Activated T-cell treated with anti-CD3 and anti-CD28 coated beads, Interleukin-2, amount 50 U/mL, for 4 hours (primary cell): ENCODE data around the gene PRKAG2. TPM values are rescaled to one million over a fixed set of nuclear protein-coding genes. Genes with fewer than 3 reads are reported as not detected.
"Not testable (repeated sequence)": the region's sequence is repeated elsewhere in the genome, so short reads cannot be mapped to it uniquely, and the experiment has no call there.

Experiments used
- ATAC-seq, 2 donors: fragments of 200-7000 bp; cut with Tn5 transposase; one replicate each; pipeline ENCODE4 v1.10.0; 2021
- DNase-seq: peaks from one replicate; pipeline ENCODE4 v3.0.0-alpha.2; 2020
- H3K27me3 Mint-ChIP-seq: one replicate; pipeline ENCODE4 v1.8.0; 2021; ENCODE audit warnings: low read depth, mixed read lengths
- H3K36me3 Mint-ChIP-seq: one replicate; pipeline ENCODE4 v1.8.0; 2022; ENCODE audit warnings: mixed read lengths; ENCODE audit not compliant: insufficient read depth
- H3K4me1 Mint-ChIP-seq: one replicate; pipeline ENCODE4 v1.8.0; 2021; ENCODE audit warnings: low read depth, mixed read lengths
- H3K4me3 Mint-ChIP-seq: one replicate; pipeline ENCODE4 v1.8.0; 2021; ENCODE audit warnings: mild to moderate bottlenecking, moderate library complexity, mixed read lengths
- H3K9me3 Mint-ChIP-seq: one replicate; pipeline ENCODE4 v1.8.0; 2021; ENCODE audit warnings: mixed read lengths
- total RNA-seq, 3 donors: library from RNA; stranded (reverse); gene quantifications; one replicate each; pipeline ENCODE4 v1.2.1, GENCODE V29; 2021

The PRKAG2 gene
- total RNA-seq, 3 donors from 2014 or later, result 28.6 to 31.5 (median 29.3) TPM

DNA sequence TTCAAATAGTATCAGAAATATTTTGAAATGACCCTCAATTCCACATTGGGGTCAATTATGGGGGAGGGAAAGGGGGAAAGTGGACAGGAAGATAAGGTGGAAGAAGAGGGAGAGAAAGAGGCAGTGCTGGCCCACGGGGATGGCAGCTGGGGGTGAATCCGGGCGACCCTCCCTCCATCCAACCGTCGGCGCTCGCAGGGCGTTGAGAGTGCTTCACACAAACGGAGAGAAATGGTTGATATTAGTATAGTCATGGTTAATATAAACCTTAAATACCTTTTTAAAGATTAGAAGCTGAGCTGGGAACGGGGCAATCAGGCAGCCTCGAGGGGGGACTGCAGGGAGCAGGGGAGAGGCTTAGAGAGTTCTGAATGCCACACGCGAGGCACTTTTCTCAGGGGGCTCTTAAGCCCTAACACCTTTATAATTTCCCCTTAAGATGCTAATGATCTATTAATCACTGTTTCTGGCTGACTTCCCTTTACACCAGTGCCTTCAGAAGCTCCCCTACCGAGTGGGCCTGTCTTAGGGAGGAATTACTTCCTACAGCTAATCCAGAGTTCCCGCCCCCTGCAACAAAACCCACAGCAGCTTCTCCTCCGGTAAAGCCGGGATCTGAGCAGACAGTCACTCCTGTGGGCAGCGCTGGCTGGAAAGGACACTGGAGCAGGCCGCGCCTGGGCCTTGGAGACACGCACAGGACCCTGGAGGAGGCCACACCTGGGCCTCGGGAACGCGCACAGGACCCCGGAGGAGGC, 39.5 kb downstream of the PRKAG2 start:
- H3K27me3 Mint-ChIP-seq, result no peaks in the 10 kb centered on the region
- peaks cover 37% of the 10 kb centered on the region for H3K4me1 Mint-ChIP-seq
- no peaks in the 10 kb centered on the region for H3K9me3 Mint-ChIP-seq
- no peaks in the 10 kb centered on the region for H3K36me3 Mint-ChIP-seq
- DNase-seq (no peak), ATAC-seq (no peak)
- H3K4me3 Mint-ChIP-seq, result no peak overlapping the region

DNA sequence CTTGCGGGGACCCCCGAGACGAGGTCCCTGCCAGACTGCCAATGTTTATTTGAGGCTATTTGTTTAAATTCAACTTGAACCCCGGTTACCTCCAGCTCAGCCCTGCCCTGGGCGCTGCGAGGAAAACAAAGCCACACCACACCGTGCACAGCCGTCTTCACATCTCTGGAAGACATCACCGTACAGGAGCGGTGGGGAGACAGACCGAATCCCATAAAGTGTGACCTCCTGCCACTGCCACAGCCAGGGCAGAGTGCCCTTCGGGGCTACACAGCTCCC, 40.0 kb downstream of the PRKAG2 start:
- Mint-ChIP-seq H3K9me3 (no peaks in the 10 kb centered on the region), H3K4me3 (no peak overlapping the region), H3K4me1 (peaks cover 37% of the 10 kb centered on the region), H3K27me3 (no peaks in the 10 kb centered on the region), H3K36me3 (no peaks in the 10 kb centered on the region)
- DNase-seq (no peak), ATAC-seq (no peak)

DNA sequence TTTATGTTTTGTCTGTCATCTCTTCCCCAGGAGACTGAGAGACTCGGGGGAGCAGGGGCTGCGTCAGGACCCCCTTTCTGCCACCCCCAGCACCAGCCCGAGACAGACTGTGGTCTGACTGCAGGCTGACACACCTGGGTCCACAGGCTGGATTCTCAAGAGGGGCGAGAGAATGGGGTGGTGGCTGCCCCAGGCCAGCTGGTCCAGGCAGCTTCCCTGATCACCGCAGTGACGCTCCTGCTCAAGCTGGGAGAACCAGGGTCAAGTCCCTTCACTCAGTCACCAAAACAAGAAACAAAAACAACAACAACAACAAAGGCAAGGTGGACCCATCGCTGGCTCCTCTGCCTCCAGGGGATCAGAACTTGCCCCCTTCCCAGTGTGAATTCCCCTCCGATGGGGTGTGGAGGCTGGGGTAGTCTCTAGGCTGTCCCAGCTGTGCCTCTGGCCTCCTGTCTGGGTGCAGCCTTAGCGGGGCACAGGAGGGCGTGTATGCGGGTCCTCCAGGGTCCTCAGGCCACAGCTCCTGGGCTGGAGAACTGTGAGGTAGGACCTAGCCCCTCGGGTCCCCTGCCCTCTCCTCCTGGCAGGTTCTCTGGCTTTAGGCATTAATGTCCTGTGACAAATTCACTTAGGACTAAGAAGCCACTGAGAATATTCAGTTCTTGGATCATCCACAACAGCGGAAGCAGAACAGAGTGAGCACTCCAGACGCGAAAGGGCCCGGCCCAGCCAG, 40.6 kb downstream of the PRKAG2 start:
- Mint-ChIP-seq H3K36me3 (no peaks in the 10 kb centered on the region), H3K4me1 (peaks cover 37% of the 10 kb centered on the region), H3K27me3 (no peaks in the 10 kb centered on the region), H3K9me3 (no peaks in the 10 kb centered on the region), H3K4me3 (no peak overlapping the region)
- DNase-seq, result no peak
- no peak for ATAC-seq

DNA sequence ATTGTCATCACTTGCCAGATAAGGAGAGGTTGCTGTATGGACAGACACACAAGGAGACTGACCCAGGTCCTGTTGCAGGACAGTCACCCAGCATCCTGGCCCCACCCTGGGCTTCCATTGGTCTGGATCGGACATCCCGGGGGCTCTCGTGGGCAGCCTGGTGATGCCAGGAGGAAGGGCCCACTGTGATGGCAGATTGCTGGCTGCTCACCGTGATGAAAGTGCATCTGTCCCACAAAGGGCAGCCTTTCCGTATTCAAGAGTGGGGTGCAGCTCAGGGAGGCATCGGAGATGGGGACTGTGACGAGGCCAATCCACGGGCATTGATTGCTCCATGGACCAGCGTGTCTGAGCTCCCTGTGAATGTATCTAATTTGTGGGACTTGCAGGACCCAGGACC, 41.3 kb downstream of the PRKAG2 start:
- DNase-seq, result no peak
- Mint-ChIP-seq H3K4me3 (no peak overlapping the region), H3K36me3 (no peaks in the 10 kb centered on the region), H3K9me3 (no peaks in the 10 kb centered on the region), H3K4me1 (peaks cover 37% of the 10 kb centered on the region), H3K27me3 (no peaks in the 10 kb centered on the region)
- ATAC-seq, result no peak

DNA sequence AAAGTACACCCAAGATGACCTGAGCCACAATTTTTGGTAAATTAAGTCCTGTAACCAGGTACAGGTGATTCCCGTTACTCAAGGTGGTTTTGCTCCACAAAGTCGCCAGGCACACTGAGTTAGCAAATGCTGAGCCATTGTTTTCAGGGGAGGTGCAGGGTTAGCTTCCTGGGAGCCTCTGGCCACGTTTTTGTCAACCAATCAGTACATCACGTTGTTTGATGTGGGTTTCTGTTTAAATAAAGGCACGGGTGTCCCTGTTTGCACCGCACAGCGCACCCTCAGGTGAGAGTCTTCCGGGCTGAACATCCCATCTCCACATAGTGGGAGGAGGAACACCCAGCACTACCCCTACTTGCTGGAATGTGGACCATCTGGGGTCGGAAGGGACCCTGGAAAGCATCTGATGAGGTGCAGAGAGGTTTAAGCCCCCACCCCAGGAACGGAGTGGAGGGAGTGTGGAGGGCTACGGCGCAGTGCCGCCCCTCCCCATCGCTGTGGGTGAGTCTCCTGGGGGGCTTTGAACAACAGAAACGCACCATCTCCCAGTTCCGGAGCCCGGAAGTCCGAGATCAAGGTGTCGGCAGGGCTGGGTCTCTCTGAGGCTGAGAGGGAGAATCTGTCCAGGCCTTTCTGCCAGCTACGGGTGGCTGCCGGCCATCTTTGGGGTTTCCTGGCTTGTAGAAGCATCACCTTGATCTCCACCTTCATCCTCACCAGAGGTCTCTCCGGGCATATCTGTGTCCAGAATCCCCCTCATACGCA, 42.5 kb downstream of the PRKAG2 start:
- no peak overlapping the region for H3K4me3 Mint-ChIP-seq
- H3K36me3 Mint-ChIP-seq, result no peaks in the 10 kb centered on the region
- DNase-seq (no peak), ATAC-seq (no peak)
- H3K4me1 Mint-ChIP-seq, result peaks cover 27% of the 10 kb centered on the region
- H3K9me3 Mint-ChIP-seq, result no peaks in the 10 kb centered on the region
- no peaks in the 10 kb centered on the region for H3K27me3 Mint-ChIP-seq

DNA sequence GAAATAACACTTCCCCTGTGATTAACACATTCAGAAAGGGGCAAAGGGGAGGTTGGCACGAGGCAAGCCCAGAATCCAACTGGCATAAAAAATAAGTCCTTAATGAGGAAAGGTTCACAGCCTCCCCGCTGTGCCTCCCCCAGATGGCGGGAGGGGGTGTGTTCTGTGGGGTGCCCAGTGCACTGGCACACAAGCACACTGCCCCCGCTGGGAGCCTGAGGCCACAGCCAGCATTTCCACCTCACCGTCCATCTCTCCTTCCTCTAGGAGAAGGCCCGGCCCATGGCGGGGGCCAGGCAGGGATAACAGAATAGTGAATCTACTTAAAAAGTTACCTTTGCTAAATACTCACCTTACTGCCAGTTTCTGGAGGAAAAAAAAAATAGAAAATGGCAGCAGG, 43.2 kb downstream of the PRKAG2 start:
- DNase-seq, result no peak
- Mint-ChIP-seq H3K4me1 (peaks cover 28% of the 10 kb centered on the region), H3K27me3 (no peaks in the 10 kb centered on the region), H3K4me3 (no peak overlapping the region), H3K9me3 (no peaks in the 10 kb centered on the region), H3K36me3 (no peaks in the 10 kb centered on the region)
- no peak for ATAC-seq

DNA sequence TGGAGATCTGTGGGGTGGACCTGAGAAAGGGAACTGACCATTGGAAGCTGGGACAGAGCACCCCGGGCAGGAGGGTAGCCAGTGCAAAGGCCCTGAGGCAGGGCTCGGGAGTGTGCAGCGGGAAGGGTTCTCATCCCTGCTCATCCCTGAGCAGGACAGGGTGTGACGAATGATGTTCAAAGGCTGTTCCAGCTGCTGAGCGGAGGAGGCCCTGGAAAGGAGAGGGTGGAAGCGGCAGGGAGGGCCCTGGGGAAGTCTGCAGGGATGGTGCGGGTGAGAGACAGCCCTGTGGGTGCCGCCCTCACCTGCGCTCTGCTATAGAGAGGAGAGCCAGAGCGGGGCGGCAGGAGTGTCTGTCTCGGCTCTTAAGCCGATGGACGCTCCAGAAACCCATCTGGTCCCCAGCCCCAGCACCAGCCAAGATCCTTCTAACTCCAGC, 43.7 kb downstream of the PRKAG2 start:
- no peaks in the 10 kb centered on the region for H3K36me3 Mint-ChIP-seq
- peaks cover 26% of the 10 kb centered on the region for H3K4me1 Mint-ChIP-seq
- no peaks in the 10 kb centered on the region for H3K9me3 Mint-ChIP-seq
- no peak overlapping the region for H3K4me3 Mint-ChIP-seq
- DNase-seq, result no peak
- ATAC-seq, result no peak
- no peaks in the 10 kb centered on the region for H3K27me3 Mint-ChIP-seq

DNA sequence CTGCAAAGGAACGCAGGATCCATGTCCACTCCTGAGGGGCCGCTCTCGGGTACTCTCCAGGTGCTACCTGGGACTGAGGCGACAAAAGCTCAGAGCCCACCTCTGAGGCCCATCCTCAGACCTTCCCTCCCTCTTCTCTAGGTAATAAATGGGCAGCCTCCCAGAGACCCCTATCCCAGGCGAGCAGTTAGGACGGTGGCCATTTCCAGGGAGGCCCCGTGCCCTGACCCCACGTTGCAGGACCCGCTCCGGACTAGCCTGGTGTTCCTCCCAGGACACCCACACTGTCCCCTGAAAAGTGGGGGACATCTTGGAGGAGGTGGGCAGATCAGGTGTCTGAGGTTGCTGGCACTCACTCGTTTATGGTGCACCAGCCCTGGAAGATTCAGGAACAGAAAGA, 44.3 kb downstream of the PRKAG2 start:
- peaks cover 2% of the 10 kb centered on the region for H3K36me3 Mint-ChIP-seq
- H3K9me3 Mint-ChIP-seq, result no peaks in the 10 kb centered on the region
- peaks cover 22% of the 10 kb centered on the region for H3K4me1 Mint-ChIP-seq
- H3K4me3 Mint-ChIP-seq, result no peak overlapping the region
- no peak for ATAC-seq
- DNase-seq, result no peak
- no peaks in the 10 kb centered on the region for H3K27me3 Mint-ChIP-seq

DNA sequence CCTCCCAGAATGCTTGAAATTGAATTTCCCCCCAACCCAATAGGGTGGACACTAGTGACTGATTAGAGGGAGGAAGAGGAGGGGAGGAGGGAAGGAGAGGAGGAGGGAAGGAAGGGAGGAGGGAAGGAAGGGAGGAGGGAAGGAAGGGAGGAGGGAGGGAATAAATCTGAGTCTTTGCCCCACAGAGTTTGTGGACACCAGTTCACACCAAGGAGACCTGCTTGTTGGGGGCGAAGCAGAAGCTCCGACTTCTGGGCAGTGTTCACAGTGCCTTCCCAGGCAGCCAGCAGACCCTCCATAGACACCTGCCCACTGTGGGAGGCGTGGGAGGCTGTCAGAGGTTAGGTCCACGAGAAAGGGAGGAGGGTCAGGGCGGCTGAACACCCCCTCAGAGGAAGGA, 44.8 kb downstream of the PRKAG2 start:
- Mint-ChIP-seq H3K4me3 (no peak overlapping the region), H3K9me3 (no peaks in the 10 kb centered on the region), H3K4me1 (peaks cover 22% of the 10 kb centered on the region), H3K27me3 (no peaks in the 10 kb centered on the region), H3K36me3 (peaks cover 3% of the 10 kb centered on the region)
- ATAC-seq (no peak), DNase-seq (no peak)

DNA sequence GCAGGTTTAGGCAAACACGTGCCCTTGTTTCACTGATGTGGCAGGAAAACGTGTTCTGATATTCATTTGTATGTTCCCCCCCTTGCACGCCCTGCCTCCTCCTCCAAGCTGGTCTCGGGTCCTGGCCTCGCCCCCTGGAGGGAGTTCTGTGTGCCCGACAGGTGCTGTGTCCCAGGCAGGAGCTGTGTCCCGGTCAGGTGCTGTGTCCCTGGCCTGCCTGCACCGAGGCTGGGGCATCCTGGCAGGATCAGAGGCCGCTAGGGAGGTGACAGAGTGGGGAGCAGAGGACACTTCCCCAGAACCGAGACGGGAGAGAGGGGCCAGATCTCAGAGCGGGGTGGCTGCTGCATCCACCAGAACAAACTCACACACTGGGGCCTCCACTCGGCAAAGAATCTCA, 45.3 kb downstream of the PRKAG2 start:
- H3K27me3 Mint-ChIP-seq, result no peaks in the 10 kb centered on the region
- DNase-seq (no peak), ATAC-seq (no peak)
- H3K9me3 Mint-ChIP-seq, result no peaks in the 10 kb centered on the region
- peaks cover 23% of the 10 kb centered on the region for H3K4me1 Mint-ChIP-seq
- peaks cover 3% of the 10 kb centered on the region for H3K36me3 Mint-ChIP-seq
- H3K4me3 Mint-ChIP-seq, result no peak overlapping the region

DNA sequence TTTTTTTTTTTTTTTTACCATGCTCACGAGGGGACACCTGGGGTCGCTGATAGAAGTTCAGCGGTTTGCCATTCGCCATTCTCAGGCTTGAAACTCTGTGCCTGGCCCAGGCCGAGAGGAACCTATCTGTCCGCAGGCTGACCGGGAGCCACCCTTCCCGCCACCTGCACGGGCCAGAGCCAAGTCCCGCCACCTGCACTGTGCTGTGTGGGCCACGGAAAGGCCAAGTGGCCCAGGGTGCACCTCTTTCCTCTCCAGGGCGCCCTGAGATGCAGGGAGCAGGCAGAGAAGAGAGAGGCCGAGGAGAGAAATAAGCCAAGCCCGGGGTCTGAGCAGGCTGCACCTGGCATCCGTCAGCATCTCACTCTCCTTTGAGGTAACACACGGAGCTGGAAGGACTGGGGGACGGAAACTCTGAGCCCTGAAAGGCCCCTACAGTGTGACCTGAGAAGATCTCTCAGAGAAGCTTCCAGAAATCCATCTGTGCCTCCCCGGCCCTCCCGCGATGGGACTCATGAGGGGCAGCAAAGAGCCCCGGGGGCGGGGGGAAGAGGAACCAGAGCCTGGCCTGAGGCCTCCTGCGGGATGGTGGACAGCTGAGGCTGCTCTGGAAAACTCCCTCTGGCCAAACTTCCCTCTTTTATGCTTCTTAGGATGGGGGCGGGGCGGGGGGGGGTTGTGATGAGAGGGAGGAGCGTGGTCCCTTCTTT, 46.6 kb downstream of the PRKAG2 start:
- Mint-ChIP-seq H3K4me1 (peaks cover 27% of the 10 kb centered on the region), H3K36me3 (peaks cover 3% of the 10 kb centered on the region), H3K4me3 (no peak overlapping the region), H3K27me3 (no peaks in the 10 kb centered on the region), H3K9me3 (no peaks in the 10 kb centered on the region)
- ATAC-seq (no peak), DNase-seq (no peak)

DNA sequence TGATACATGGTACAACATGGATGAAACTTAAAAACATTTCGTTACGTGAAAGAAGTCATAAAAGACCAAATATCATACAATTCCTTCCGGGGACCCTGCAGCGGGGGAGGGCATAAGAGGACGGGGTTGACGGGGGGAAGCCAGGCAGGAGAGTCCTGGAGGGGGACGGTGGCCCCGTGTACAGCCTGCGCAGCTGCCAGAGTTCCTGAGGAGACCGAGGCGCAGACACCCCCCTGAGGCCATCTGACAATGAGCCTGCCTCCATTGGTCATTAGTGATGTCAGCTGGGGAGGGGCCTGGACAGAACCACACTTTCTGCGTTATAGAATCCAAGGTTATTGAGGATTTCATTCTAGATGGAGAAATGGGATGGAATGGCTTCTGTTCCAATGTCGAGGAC, 47.2 kb downstream of the PRKAG2 start:
- ATAC-seq (no peak), DNase-seq (no peak)
- Mint-ChIP-seq H3K4me1 (peaks cover 24% of the 10 kb centered on the region), H3K36me3 (peaks cover 3% of the 10 kb centered on the region), H3K27me3 (no peaks in the 10 kb centered on the region), H3K4me3 (no peak overlapping the region), H3K9me3 (no peaks in the 10 kb centered on the region)

DNA sequence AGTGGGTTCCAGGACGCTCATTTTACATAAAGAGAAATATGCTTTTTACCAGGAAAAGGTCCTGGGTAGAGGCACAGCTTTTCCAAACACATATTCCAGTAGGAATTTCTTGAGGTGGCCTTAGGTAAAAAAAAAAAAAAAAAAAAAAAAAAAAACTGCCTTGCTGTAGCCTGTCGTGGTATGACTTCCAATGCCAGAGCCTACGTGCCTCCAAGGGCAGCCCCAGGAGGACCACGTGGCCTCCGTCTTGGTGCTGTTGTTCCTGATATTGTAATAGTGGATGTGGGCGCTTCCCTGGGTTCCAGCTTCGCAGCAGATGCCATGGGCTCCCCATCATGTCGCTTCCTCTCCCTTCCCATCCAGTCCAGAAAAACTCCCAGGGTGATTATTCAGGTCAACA, 49.3 kb downstream of the PRKAG2 start:
- H3K4me1 Mint-ChIP-seq, result peaks cover 13% of the 10 kb centered on the region
- H3K4me3 Mint-ChIP-seq, result no peak overlapping the region
- ATAC-seq (no peak), DNase-seq (no peak)
- no peaks in the 10 kb centered on the region for H3K27me3 Mint-ChIP-seq
- peaks cover 3% of the 10 kb centered on the region for H3K36me3 Mint-ChIP-seq
- H3K9me3 Mint-ChIP-seq, result no peaks in the 10 kb centered on the region

DNA sequence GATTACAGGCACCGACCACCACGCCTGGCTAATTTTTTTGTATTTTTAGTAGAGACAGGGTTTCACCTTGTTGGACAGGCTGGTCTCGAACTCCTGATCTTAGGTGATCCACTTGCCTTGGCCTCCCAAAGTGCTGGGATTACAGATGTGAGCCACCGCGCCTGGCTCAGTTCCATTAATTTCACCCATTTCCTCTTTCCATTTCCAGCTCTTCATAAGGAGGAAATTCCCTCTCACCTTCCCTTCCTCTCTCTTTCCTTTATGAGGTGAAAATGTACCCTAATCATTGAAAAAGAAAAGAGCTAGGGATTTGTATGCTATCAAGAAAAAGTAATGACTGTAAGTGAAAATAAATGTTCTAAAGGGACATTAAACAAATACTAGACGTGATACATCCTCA, 50.6 kb downstream of the PRKAG2 start:
- not testable (repeated sequence) for H3K27me3 Mint-ChIP-seq, DNase-seq, ATAC-seq, H3K36me3 Mint-ChIP-seq, H3K9me3 Mint-ChIP-seq, H3K4me3 Mint-ChIP-seq
- peaks cover 13% of the 10 kb centered on the region for H3K4me1 Mint-ChIP-seq
